ENCODE measurements around the gene TEC. TPM values are rescaled to one million over a fixed set of nuclear protein-coding genes. Genes with fewer than 3 reads are reported as not detected.

TEC gene
- total and polyA plus RNA-seq, 9 of the 15 experiments (the other 6 are each of a cell fraction or from before 2014, with no cell fraction given): 5.3 to 14.7 (median 8.8) TPM

DNA sequence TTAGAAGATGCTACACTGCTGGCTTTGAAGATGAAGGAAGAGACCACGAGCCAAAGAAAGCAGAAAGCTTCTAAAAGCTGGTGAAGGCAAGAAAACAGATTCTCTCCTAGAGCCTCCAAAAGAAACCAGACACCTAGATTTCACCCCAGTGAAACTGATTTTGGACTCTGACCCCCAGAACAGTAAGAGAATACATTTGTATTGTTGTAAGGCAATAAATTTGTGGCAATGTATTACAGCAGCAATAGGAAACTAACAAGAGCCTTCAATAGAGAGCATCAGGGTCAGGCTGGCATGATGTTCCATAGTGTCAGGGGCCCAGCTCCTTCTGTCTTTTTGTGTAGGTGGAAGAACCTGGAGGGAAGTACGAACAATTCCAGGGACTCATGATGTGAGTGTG, 6.0 kb upstream of the TEC start:
- POLR2A ChIA-PET: interaction anchor here (0.5 to 1.3 kb wide), 2 partner anchors 23 to 74 kb away, joined by 3 to 5 read pairs; no protein-coding TSS in a partner anchor
- 50% methylated on average over 2 of the region's 2 CpGs for WGBS (ENCODE audit: insufficient coverage, low coverage, missing lambda C conversion rate)
- H3K4me3 ChIP-seq: no peak overlapping the region
- H3K4me2 ChIP-seq (ENCODE audit: insufficient read depth, low read length): no peak overlapping the region
- H3K27ac ChIP-seq (ENCODE audit: extremely low read depth, low read depth, low read length): no peak overlapping the region
- no peak overlapping the region for H3K9ac ChIP-seq (ENCODE audit: insufficient read depth in 1 of 2, low read depth in 2 of 2, low read length in 2 of 2)
- BruUV-seq (replicated peaks): no TSS peak
- H2AFZ ChIP-seq (ENCODE audit: low read depth, low read length): no peak overlapping the region
- no peaks in the 10 kb centered on the region; the same call in 1 of the 2 replicates for H3K9me3 ChIP-seq (replicated peaks; ENCODE audit: control insufficient read depth, insufficient read depth, low read depth, low read length)
- CTCF ChIA-PET (ENCODE audit: low intra/inter-chr PET ratio): interaction anchor here (1.1 kb wide), 1 partner anchor 148 kb away, joined by 3 read pairs; no protein-coding TSS in a partner anchor
- in situ Hi-C loops (cut with MboI) (loop anchor here (10.0 kb wide), 1 partner anchor 131 kb away; no protein-coding TSS in a partner anchor), intact Hi-C loops (cut with micrococcal nuclease) (loop anchor here (1.0 kb wide), 1 partner anchor 148 kb away; no protein-coding TSS in a partner anchor)
- DNase-seq (ENCODE audit: extremely low read depth in 1 of 4, low spot score in 3 of 4) (no peak), FAIRE-seq (no peak), ATAC-seq (no peak)
- H3K79me2 ChIP-seq (ENCODE audit: control insufficient read depth, insufficient read depth, low read length): peaks cover 5% of the 10 kb centered on the region; the same call in 1 of the 3 replicates
- no peaks in the 10 kb centered on the region for H3K9me1 ChIP-seq (ENCODE audit: control insufficient read depth, insufficient read depth, low read length)
- no peaks in the 10 kb centered on the region; the same call in 2 of the 3 replicates for H3K36me3 ChIP-seq (ENCODE audit: control insufficient read depth, insufficient read depth, low read length)
- TF ChIP-seq KDM1A (IDR thresholded peaks at IDR 0.05): no peak
- TF ChIP-seq SMC3 (conservative IDR thresholded peaks at IDR 0.05; ENCODE audit: insufficient read depth, low read depth, low read length): no peak
- TF ChIP-seq HDGF (IDR thresholded peaks at IDR 0.05): no peak
- TF ChIP-seq NFIX (CRISPR knock-in tag; IDR thresholded peaks at IDR 0.05; ENCODE audit: low read depth): no peak
- no peak for TF ChIP-seq RNF2 (IDR thresholded peaks at IDR 0.05)
- no peak for TF ChIP-seq ZNF184 (CRISPR knock-in tag; IDR thresholded peaks at IDR 0.05)
- TF ChIP-seq, protein P1, sequence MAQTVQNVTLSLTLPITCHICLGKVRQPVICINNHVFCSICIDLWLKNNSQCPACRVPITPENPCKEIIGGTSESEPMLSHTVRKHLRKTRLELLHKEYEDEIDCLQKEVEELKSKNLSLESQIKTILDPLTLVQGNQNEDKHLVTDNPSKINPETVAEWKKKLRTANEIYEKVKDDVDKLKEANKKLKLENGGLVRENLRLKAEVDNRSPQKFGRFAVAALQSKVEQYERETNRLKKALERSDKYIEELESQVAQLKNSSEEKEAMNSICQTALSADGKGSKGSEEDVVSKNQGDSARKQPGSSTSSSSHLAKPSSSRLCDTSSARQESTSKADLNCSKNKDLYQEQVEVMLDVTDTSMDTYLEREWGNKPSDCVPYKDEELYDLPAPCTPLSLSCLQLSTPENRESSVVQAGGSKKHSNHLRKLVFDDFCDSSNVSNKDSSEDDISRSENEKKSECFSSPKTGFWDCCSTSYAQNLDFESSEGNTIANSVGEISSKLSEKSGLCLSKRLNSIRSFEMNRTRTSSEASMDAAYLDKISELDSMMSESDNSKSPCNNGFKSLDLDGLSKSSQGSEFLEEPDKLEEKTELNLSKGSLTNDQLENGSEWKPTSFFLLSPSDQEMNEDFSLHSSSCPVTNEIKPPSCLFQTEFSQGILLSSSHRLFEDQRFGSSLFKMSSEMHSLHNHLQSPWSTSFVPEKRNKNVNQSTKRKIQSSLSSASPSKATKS (CRISPR knock-in tag; IDR thresholded peaks at IDR 0.05): no peak
- TF ChIP-seq NONO (IDR thresholded peaks at IDR 0.05; ENCODE audit: low read depth in 2 of 2, low read length in 1 of 2): no peak
- no peak for TF ChIP-seq XRCC5 (IDR thresholded peaks at IDR 0.05; ENCODE audit: low read depth, low read length)
- TF ChIP-seq, protein P2, sequence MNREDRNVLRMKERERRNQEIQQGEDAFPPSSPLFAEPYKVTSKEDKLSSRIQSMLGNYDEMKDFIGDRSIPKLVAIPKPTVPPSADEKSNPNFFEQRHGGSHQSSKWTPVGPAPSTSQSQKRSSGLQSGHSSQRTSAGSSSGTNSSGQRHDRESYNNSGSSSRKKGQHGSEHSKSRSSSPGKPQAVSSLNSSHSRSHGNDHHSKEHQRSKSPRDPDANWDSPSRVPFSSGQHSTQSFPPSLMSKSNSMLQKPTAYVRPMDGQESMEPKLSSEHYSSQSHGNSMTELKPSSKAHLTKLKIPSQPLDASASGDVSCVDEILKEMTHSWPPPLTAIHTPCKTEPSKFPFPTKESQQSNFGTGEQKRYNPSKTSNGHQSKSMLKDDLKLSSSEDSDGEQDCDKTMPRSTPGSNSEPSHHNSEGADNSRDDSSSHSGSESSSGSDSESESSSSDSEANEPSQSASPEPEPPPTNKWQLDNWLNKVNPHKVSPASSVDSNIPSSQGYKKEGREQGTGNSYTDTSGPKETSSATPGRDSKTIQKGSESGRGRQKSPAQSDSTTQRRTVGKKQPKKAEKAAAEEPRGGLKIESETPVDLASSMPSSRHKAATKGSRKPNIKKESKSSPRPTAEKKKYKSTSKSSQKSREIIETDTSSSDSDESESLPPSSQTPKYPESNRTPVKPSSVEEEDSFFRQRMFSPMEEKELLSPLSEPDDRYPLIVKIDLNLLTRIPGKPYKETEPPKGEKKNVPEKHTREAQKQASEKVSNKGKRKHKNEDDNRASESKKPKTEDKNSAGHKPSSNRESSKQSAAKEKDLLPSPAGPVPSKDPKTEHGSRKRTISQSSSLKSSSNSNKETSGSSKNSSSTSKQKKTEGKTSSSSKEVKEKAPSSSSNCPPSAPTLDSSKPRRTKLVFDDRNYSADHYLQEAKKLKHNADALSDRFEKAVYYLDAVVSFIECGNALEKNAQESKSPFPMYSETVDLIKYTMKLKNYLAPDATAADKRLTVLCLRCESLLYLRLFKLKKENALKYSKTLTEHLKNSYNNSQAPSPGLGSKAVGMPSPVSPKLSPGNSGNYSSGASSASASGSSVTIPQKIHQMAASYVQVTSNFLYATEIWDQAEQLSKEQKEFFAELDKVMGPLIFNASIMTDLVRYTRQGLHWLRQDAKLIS (CRISPR knock-in tag; IDR thresholded peaks at IDR 0.05): no peak
- no peak for TF ChIP-seq ZNF197 (CRISPR knock-in tag; IDR thresholded peaks at IDR 0.05; ENCODE audit: low read depth)
- TF ChIP-seq ETV5 (CRISPR knock-in tag; IDR thresholded peaks at IDR 0.05; ENCODE audit: low read depth): no peak
- TF ChIP-seq ZEB2 (IDR thresholded peaks at IDR 0.05): no peak
- TF ChIP-seq ZNF561 (CRISPR knock-in tag; conservative IDR thresholded peaks at IDR 0.05): no peak
- no peak for TF ChIP-seq HNRNPL (IDR thresholded peaks at IDR 0.05; ENCODE audit: low read depth, low read length)
- TF ChIP-seq ZNF217 (CRISPR knock-in tag; IDR thresholded peaks at IDR 0.05): no peak
- no peak for TF ChIP-seq NELFE (IDR thresholded peaks at IDR 0.05; ENCODE audit: insufficient read depth, insufficient read length)
- TF ChIP-seq ZBTB8A (IDR thresholded peaks at IDR 0.05; ENCODE audit: partially characterized antibody): no peak
- TF ChIP-seq HMG20B (CRISPR knock-in tag; IDR thresholded peaks at IDR 0.05): no peak
- H3K4me1 ChIP-seq (replicated peaks in 1 of 2; ENCODE audit: control insufficient read depth in 2 of 2, insufficient read depth in 2 of 2, low read length in 2 of 2): peaks cover 0 to 7% of the 10 kb centered on the region in 2 experiments; a peak in 3 of 5 replicates
- no peaks in the 10 kb centered on the region for H4K20me1 ChIP-seq (replicated peaks; ENCODE audit: control insufficient read depth, insufficient read depth, low read length)
- no peaks in the 10 kb centered on the region for H3K27me3 ChIP-seq (ENCODE audit: control insufficient read depth in 2 of 2, insufficient read depth in 2 of 2, low read length in 2 of 2)

All from K562 (cell line).